CD14-positive monocyte (primary cell): Measurements from ENCODE around the gene SHISA6. TPM values are rescaled to one million over a fixed set of nuclear protein-coding genes. Genes with fewer than 3 reads are reported as not detected.

Experiments used
- DNase-seq, 3 donors: peaks; one replicate each; pipeline ENCODE4 v3.0.0-alpha.2; 2011 to 2022
- H2AFZ ChIP-seq: 2 replicates; pipeline ENCODE4 v1.6.0; 2012; ENCODE audit warnings: mild to moderate bottlenecking, low read depth, low read length, inconsistent platforms; ENCODE audit not compliant: insufficient read depth, poor library complexity, severe bottlenecking
- H3K27ac ChIP-seq, 2 donors: 1 replicate in 1 of 2; 2 replicates in 1 of 2; pipeline ENCODE4 v1.5.1; 2012 to 2013; ENCODE audit warnings: low read length in 2 of 2, control low read depth in 1 of 2, inconsistent platforms in 1 of 2, low read depth in 1 of 2, mild to moderate bottlenecking in 1 of 2
- H3K27me3 ChIP-seq, 2 donors: one replicate each; pipeline versions ENCODE4 v1.6.0 to v1.6.1; 2011 to 2013; ENCODE audit warnings: low read length in 2 of 2; ENCODE audit not compliant: control insufficient read depth in 2 of 2, insufficient read depth in 2 of 2
- H3K36me3 ChIP-seq, 2 donors: replicated peaks in 1 of 2; 1 replicate in 1 of 2; 2 replicates in 1 of 2; pipeline versions ENCODE4 v1.5.1 to v1.6.1; 2012 to 2013; ENCODE audit warnings: low read length in 2 of 2, control low read depth in 1 of 2, inconsistent platforms in 1 of 2, mild to moderate bottlenecking in 1 of 2; ENCODE audit not compliant: insufficient read depth in 2 of 2, control insufficient read depth in 1 of 2
- H3K4me1 ChIP-seq, 2 donors: 1 replicate in 1 of 2; 2 replicates in 1 of 2; pipeline versions ENCODE4 v1.5.1 to v1.6.1; 2012 to 2013; ENCODE audit warnings: low read length in 2 of 2, control low read depth in 1 of 2, inconsistent platforms in 1 of 2, mild to moderate bottlenecking in 1 of 2, moderate library complexity in 1 of 2; ENCODE audit not compliant: insufficient read depth in 2 of 2, control insufficient read depth in 1 of 2
- H3K4me2 ChIP-seq: replicated peaks from 2 replicates; pipeline ENCODE3; 2012; ENCODE audit warnings: low read length, moderate library complexity, mild to moderate bottlenecking; ENCODE audit not compliant: poor library complexity, severe bottlenecking; ENCODE audit errors: extremely low read depth
- H3K4me3 ChIP-seq, 3 experiments: fragments of 200-600 bp in 1 of 3; sonication (generic) in 1 of 3; replicated peaks in 1 of 3; 1 replicate in 2 of 3; 2 replicates in 1 of 3; pipeline ENCODE4 v1.5.1; 2011 to 2013; ENCODE audit warnings: low read length in 3 of 3, mild to moderate bottlenecking in 3 of 3, control low read depth in 2 of 3, low read depth in 2 of 3, inconsistent platforms in 1 of 3, moderate library complexity in 1 of 3
- H3K79me2 ChIP-seq: 2 replicates; pipeline ENCODE4 v1.6.0; 2012; ENCODE audit warnings: mild to moderate bottlenecking, control low read depth, inconsistent platforms, low read length, moderate library complexity; ENCODE audit not compliant: insufficient read depth
- H3K9ac ChIP-seq: 2 replicates; pipeline ENCODE4 v1.6.0; 2017; ENCODE audit warnings: low read length, mild to moderate bottlenecking; ENCODE audit not compliant: insufficient read depth, poor library complexity, severe bottlenecking
- H3K9me3 ChIP-seq, 2 donors: replicated peaks in 1 of 2; 1 replicate in 1 of 2; 2 replicates in 1 of 2; pipeline versions ENCODE4 v1.5.1 to v1.6.1; 2012 to 2013; ENCODE audit warnings: low read length in 2 of 2, control low read depth in 1 of 2; ENCODE audit not compliant: control insufficient read depth in 1 of 2, insufficient read depth in 1 of 2
- H4K20me1 ChIP-seq: 2 replicates; pipeline ENCODE4 v1.6.0; 2012; ENCODE audit warnings: mild to moderate bottlenecking, low read length, control low read depth, moderate library complexity; ENCODE audit not compliant: insufficient read depth
- H3K27ac Mint-ChIP-seq, 7 donors: one replicate each; pipeline ENCODE4 v1.8.0; 2020; ENCODE audit warnings: mild to moderate bottlenecking in 7 of 7, mixed read lengths in 7 of 7, moderate library complexity in 6 of 7, inconsistent platforms in 2 of 7
- H3K27me3 Mint-ChIP-seq, 3 donors: one replicate each; pipeline ENCODE4 v1.8.0; 2021 to 2022; ENCODE audit warnings: low read depth in 3 of 3, mild to moderate bottlenecking in 3 of 3, mixed read lengths in 3 of 3, moderate library complexity in 3 of 3, inconsistent platforms in 1 of 3
- H3K36me3 Mint-ChIP-seq, 2 donors: one replicate each; pipeline ENCODE4 v1.8.0; 2020; ENCODE audit warnings: mixed read lengths in 2 of 2, inconsistent platforms in 1 of 2, mild to moderate bottlenecking in 1 of 2
- H3K4me1 Mint-ChIP-seq: one replicate; pipeline ENCODE4 v1.8.0; 2020; ENCODE audit warnings: mild to moderate bottlenecking, mixed read lengths
- H3K4me3 Mint-ChIP-seq, 2 donors: one replicate each; pipeline ENCODE4 v1.8.0; 2020; ENCODE audit warnings: mild to moderate bottlenecking in 2 of 2, mixed read lengths in 2 of 2, moderate library complexity in 1 of 2
- H3K9me3 Mint-ChIP-seq, 7 donors: one replicate each; pipeline ENCODE4 v1.8.0; 2020 to 2022; ENCODE audit warnings: mixed read lengths in 7 of 7, mild to moderate bottlenecking in 6 of 7, moderate library complexity in 6 of 7, inconsistent platforms in 2 of 7
- WGBS: methylation state at CpG from one replicate; pipeline ENCODE4 v1.1.5; 2013; ENCODE audit warnings: missing lambda C conversion rate; ENCODE audit not compliant: insufficient coverage; 5-methylcytosine and 5-hydroxymethylcytosine counted together
- intact Hi-C, 2 donors: fragments of 100-400 bp; cut with micrococcal nuclease; formaldehyde crosslinking; loops; one replicate each; pipeline versions ENCODE4 v1.15.0 to v1.15.1; 2023
- polyA plus RNA-seq, 3 donors: library from polyadenylated mRNA; depleted of rRNA in 1 of 3; unstranded in 2 of 3; stranded (reverse) in 1 of 3; fragments of 300-500 nt in 2 of 3; fragments of >200 nt in 1 of 3; fragmentation: Illumina TruSeq in 2 of 3; gene quantifications; 1 replicate in 2 of 3; 2 replicates in 1 of 3; pipeline ENCODE4 v1.2.3, GENCODE V29; 2012 to 2021
- TF ChIP-seq, protein P1 (sequence below): fragments of 200-600 bp; IDR thresholded peaks from one replicate; pipeline ENCODE4 v1.8.0; 2022; ENCODE audit warnings: antibody characterized with exemption, mild to moderate bottlenecking

SHISA6 gene
- polyA plus RNA-seq, 3 donors: not detected

GRCh38 chr17:11493936-11494335 lies 252.9 kb downstream of the SHISA6 start:
- H3K36me3 Mint-ChIP-seq: no peaks in the 10 kb centered on the region
- no peaks in the 10 kb centered on the region for H3K4me1 ChIP-seq
- H3K9me3 ChIP-seq: peaks cover 38 to 41% of the 10 kb centered on the region in 2 donors
- H3K4me2 ChIP-seq: no peak overlapping the region
- peaks cover 0 to 2% (median 0%) of the 10 kb centered on the region in 3 donors for H3K27me3 Mint-ChIP-seq
- TF ChIP-seq, protein P1, sequence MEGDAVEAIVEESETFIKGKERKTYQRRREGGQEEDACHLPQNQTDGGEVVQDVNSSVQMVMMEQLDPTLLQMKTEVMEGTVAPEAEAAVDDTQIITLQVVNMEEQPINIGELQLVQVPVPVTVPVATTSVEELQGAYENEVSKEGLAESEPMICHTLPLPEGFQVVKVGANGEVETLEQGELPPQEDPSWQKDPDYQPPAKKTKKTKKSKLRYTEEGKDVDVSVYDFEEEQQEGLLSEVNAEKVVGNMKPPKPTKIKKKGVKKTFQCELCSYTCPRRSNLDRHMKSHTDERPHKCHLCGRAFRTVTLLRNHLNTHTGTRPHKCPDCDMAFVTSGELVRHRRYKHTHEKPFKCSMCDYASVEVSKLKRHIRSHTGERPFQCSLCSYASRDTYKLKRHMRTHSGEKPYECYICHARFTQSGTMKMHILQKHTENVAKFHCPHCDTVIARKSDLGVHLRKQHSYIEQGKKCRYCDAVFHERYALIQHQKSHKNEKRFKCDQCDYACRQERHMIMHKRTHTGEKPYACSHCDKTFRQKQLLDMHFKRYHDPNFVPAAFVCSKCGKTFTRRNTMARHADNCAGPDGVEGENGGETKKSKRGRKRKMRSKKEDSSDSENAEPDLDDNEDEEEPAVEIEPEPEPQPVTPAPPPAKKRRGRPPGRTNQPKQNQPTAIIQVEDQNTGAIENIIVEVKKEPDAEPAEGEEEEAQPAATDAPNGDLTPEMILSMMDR: no peak
- DNase-seq: no peak
- no peak overlapping the region for H3K27ac ChIP-seq
- no peak overlapping the region for H3K4me3 ChIP-seq
- H3K27ac Mint-ChIP-seq: peak overlapping the region in 1 of 7 donors; percentile 19
- H3K79me2 ChIP-seq: no peaks in the 10 kb centered on the region
- H3K4me1 Mint-ChIP-seq: no peaks in the 10 kb centered on the region
- no peaks in the 10 kb centered on the region for H3K36me3 ChIP-seq
- H4K20me1 ChIP-seq: no peaks in the 10 kb centered on the region
- no peak overlapping the region for H3K9ac ChIP-seq
- H2AFZ ChIP-seq: no peak overlapping the region
- no peaks in the 10 kb centered on the region for H3K27me3 ChIP-seq
- no peak overlapping the region for H3K4me3 Mint-ChIP-seq
- intact Hi-C loops: no loop called here
- peaks cover 12 to 39% (median 24%) of the 10 kb centered on the region in 7 donors for H3K9me3 Mint-ChIP-seq

DNA sequence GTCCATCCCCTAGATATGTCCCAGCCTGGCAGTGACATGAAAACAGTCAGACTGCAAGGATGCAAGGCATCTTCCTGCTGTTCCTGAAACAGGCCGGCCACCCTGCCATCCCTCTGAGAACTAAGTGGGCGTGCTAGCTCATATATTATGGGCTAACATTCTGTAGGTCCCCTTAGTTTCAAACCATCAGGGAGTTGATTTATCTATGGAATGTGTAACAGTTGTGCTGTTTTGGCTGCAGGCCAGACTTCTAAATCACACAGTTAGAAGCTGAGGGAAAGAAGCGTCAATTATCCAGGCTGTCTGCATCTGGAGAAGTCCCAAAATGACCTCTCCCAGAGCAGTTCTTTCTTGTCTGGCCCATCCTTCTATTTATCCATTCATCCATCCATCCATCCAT lies 254.6 kb downstream of the SHISA6 start:
- Histone ChIP-seq H3K4me3 (no peak overlapping the region), H3K9me3 (peaks cover 33 to 40% of the 10 kb centered on the region in 2 donors), H2AFZ (no peak overlapping the region), H3K4me2 (no peak overlapping the region), H3K79me2 (no peaks in the 10 kb centered on the region), H3K36me3 (no peaks in the 10 kb centered on the region), H4K20me1 (no peaks in the 10 kb centered on the region), H3K9ac (no peak overlapping the region), H3K4me1 (no peaks in the 10 kb centered on the region), H3K27me3 (no peaks in the 10 kb centered on the region), H3K27ac (no peak overlapping the region)
- Mint-ChIP-seq H3K27me3 (peaks cover 0 to 2% (median 0%) of the 10 kb centered on the region in 3 donors), H3K9me3 (peaks cover 4 to 38% (median 23%) of the 10 kb centered on the region in 7 donors), H3K4me1 (no peaks in the 10 kb centered on the region), H3K36me3 (no peaks in the 10 kb centered on the region), H3K27ac (no peak overlapping the region), H3K4me3 (no peak overlapping the region)
- DNase-seq: no peak
- intact Hi-C loops: no loop called here
- 70% methylated on average over 2 of the region's 3 CpGs for WGBS
- TF ChIP-seq, protein P1: no peak
